CD4-positive, alpha-beta T cell treated with Interleukin-2 at 100 ng/mL for 4 hours (primary cell): ENCODE results near the gene MS4A2.
"Not testable (repeated sequence)": the region's sequence is repeated elsewhere in the genome, so short reads cannot be mapped to it uniquely, and the experiment has no call there.

Experiments used
- DNase-seq: peaks from one replicate; pipeline ENCODE4 v3.0.0-alpha.2; 2020; ENCODE audit warnings: low spot score

Gene MS4A2

GRCh38 chr11:60088364-60088763 lies at the start of gene MS4A2:
Gene MS4A2, plus strand, starts transcription at chr11:60088664. Its CDS starts 102 bp downstream, at chr11:60088766.
- DNase-seq, result no peak

GRCh38 chr11:60040109-60040508 lies 48.4 kb upstream of the MS4A2 start, which contains the start of gene OOSP2:
Gene OOSP2, plus strand, starts transcription at chr11:60040409. Its CDS starts 51 bp downstream, at chr11:60040460.
- DNase-seq, result no peak

GRCh38 chr11:60050422-60050821 lies 38.0 kb upstream of the MS4A2 start:
- DNase-seq, result not testable (repeated sequence)

- DNase-seq, result not testable (repeated sequence)
Observed at GRCh38 chr11:60050839-60051238, 37.6 kb upstream of the MS4A2 start.

GRCh38 chr11:60056349-60056969 lies 32.0 kb upstream of the MS4A2 start, which contains the start of gene MS4A3:
Gene MS4A3, plus strand, starts transcription at chr11:60056665. Its CDS starts 4,496 bp downstream, at chr11:60061161.
- no peak for DNase-seq

- no peak for DNase-seq
Observed at GRCh38 chr11:60059052-60059451, 29.4 kb upstream of the MS4A2 start.

GRCh38 chr11:60059521-60060240 lies 28.8 kb upstream of the MS4A2 start:
- DNase-seq, result no peak

- no peak for DNase-seq
Observed at GRCh38 chr11:60064111-60064510, 24.4 kb upstream of the MS4A2 start.

GRCh38 chr11:60065801-60066200 lies 22.7 kb upstream of the MS4A2 start:
- no peak for DNase-seq

- no peak for DNase-seq
Observed at GRCh38 chr11:60069450-60069849, 19.0 kb upstream of the MS4A2 start.

- DNase-seq, result not testable (repeated sequence)
Observed at GRCh38 chr11:60071644-60072043, 16.8 kb upstream of the MS4A2 start.

- no peak for DNase-seq
Observed at GRCh38 chr11:60077216-60077817, 11.1 kb upstream of the MS4A2 start.

- DNase-seq, result no peak
Observed at GRCh38 chr11:60077981-60078380, 10.5 kb upstream of the MS4A2 start.

- no peak for DNase-seq
Observed at GRCh38 chr11:60078745-60079144, 9.7 kb upstream of the MS4A2 start.

GRCh38 chr11:60080535-60080934 lies 7.9 kb upstream of the MS4A2 start:
- DNase-seq, result no peak

- DNase-seq, result no peak
Observed at GRCh38 chr11:60084631-60085273, 3.7 kb upstream of the MS4A2 start.

- no peak for DNase-seq
Observed at GRCh38 chr11:60085909-60086308, 2.6 kb upstream of the MS4A2 start.

GRCh38 chr11:60087239-60087638 lies 1.2 kb upstream of the MS4A2 start:
- no peak for DNase-seq

- no peak for DNase-seq
Observed at GRCh38 chr11:60095477-60096120, 7.1 kb downstream of the MS4A2 start.

GRCh38 chr11:60097189-60097588 lies 8.7 kb downstream of the MS4A2 start:
- no peak for DNase-seq

GRCh38 chr11:60098508-60098907 lies 10.0 kb downstream of the MS4A2 start:
- no peak for DNase-seq

GRCh38 chr11:60100516-60100915 lies 12.1 kb downstream of the MS4A2 start:
- no peak for DNase-seq
